K562 (cell line): ENCODE measurements around the gene COQ9. TPM values are rescaled to one million over a fixed set of nuclear protein-coding genes. Genes with fewer than 3 reads are reported as not detected.

Experiments used
- ATAC-seq: fragments of 200-7000 bp; cut with Tn5 transposase; 3 replicates; pipeline ENCODE4 v1.9.1; 2020; ENCODE audit warnings: moderate library complexity
- BruUV-seq: library from RNA; stranded (reverse); fragments of 400-500 nt; replicated peaks from 2 replicates; lab custom pipeline; 2021; lab: Mats Ljungman, UMichigan
- CTCF ChIA-PET: fragments of 300-600 bp; formaldehyde crosslinking; extraction: SDS; loops from one replicate; lab custom pipeline; 2021; ENCODE audit warnings: low intra/inter-chr PET ratio; lab: Yijun Ruan, JAX
- POLR2A ChIA-PET: fragments of 300-600, 350-650 bp; sonication (Branson Sonifier 250); formaldehyde crosslinking; extraction: SDS; loops from one replicate; lab custom pipeline; 2021; ENCODE audit warnings: antibody characterized with exemption, inconsistent platforms; lab: Yijun Ruan, JAX
- DNase-seq, 4 experiments: peaks; one replicate each; pipeline versions ENCODE4 v3.0.0 to v3.0.0-alpha.2; 2011 to 2018; ENCODE audit warnings: low spot score in 3 of 4, mixed read lengths in 3 of 4; ENCODE audit errors: extremely low read depth in 1 of 4
- FAIRE-seq: peaks from 2 replicates; lab custom pipeline; 2011; peaks lifted over from hg19 to GRCh38; lab: Jason Lieb, UNC
- H2AFZ ChIP-seq: 2 replicates; pipeline ENCODE4 v1.6.0; 2011; ENCODE audit warnings: low read depth, low read length, control low read depth, inconsistent platforms
- H3K27ac ChIP-seq: fragments of 200-600 bp; 3 replicates; pipeline ENCODE4 v1.8.0; 2011; ENCODE audit warnings: low read depth, mild to moderate bottlenecking, control low read depth, inconsistent platforms, low read length, moderate library complexity, mixed read lengths; ENCODE audit errors: extremely low read depth
- H3K27me3 ChIP-seq, 2 experiments: fragments of 300-600 bp in 1 of 2; 2 replicates in 1 of 2; 3 replicates in 1 of 2; pipeline versions ENCODE4 v1.6.0 to v1.8.0; 2011; ENCODE audit warnings: inconsistent platforms in 2 of 2, low read length in 2 of 2, mild to moderate bottlenecking in 1 of 2, mixed read lengths in 1 of 2, moderate library complexity in 1 of 2; ENCODE audit not compliant: control insufficient read depth in 2 of 2, insufficient read depth in 2 of 2
- H3K36me3 ChIP-seq: fragments of 300-600 bp; 3 replicates; pipeline ENCODE4 v1.8.0; 2011; ENCODE audit warnings: mild to moderate bottlenecking, low read length, inconsistent platforms; ENCODE audit not compliant: control insufficient read depth, insufficient read depth
- H3K4me1 ChIP-seq, 2 experiments: fragments of 200-600 bp in 1 of 2; replicated peaks in 1 of 2; 2 replicates in 1 of 2; 3 replicates in 1 of 2; pipeline versions ENCODE4 v1.5.1 to v1.8.0; 2011; ENCODE audit warnings: inconsistent platforms in 2 of 2, low read length in 2 of 2, mild to moderate bottlenecking in 1 of 2, mixed read lengths in 1 of 2, moderate library complexity in 1 of 2; ENCODE audit not compliant: control insufficient read depth in 2 of 2, insufficient read depth in 2 of 2
- H3K4me2 ChIP-seq: 2 replicates; pipeline ENCODE4 v1.6.1; 2011; ENCODE audit warnings: low read length, control low read depth, inconsistent platforms, mixed read lengths; ENCODE audit not compliant: insufficient read depth
- H3K4me3 ChIP-seq: fragments of 200-600 bp; sonication (generic), shearing (Covaris generic); 2 replicates; pipeline ENCODE4 v1.5.1; 2016; ENCODE audit warnings: control low read depth, inconsistent platforms
- H3K79me2 ChIP-seq: fragments of 200-600 bp; 3 replicates; pipeline ENCODE4 v1.8.0; 2011; ENCODE audit warnings: low read length, inconsistent platforms; ENCODE audit not compliant: control insufficient read depth, insufficient read depth
- H3K9ac ChIP-seq, 2 experiments: 2 replicates each; pipeline versions ENCODE4 v1.6.0 to v1.6.1; 2011; ENCODE audit warnings: low read depth in 2 of 2, low read length in 2 of 2, control low read depth in 1 of 2, inconsistent platforms in 1 of 2, mild to moderate bottlenecking in 1 of 2, mixed read lengths in 1 of 2; ENCODE audit not compliant: insufficient read depth in 1 of 2
- H3K9me1 ChIP-seq: one replicate; pipeline ENCODE4 v1.6.0; 2011; ENCODE audit warnings: inconsistent platforms, mild to moderate bottlenecking, low read length, moderate library complexity; ENCODE audit not compliant: control insufficient read depth, insufficient read depth
- H3K9me3 ChIP-seq: replicated peaks from 2 replicates; pipeline ENCODE4 v1.5.1; 2011; ENCODE audit warnings: low read depth, low read length, inconsistent platforms; ENCODE audit not compliant: control insufficient read depth, insufficient read depth
- H4K20me1 ChIP-seq: replicated peaks from 2 replicates; pipeline ENCODE4 v1.6.1; 2011; ENCODE audit warnings: low read length, inconsistent platforms, mixed read lengths; ENCODE audit not compliant: control insufficient read depth, insufficient read depth
- CAMTA2 ChIP-seq: fragments of 250-450 bp; sonication (Bioruptor Pico); conservative IDR thresholded peaks from 2 replicates; pipeline ENCODE4 v1.5.1; 2022
- CEBPB ChIP-seq: fragments of 450-650 bp; IDR thresholded peaks from 2 replicates; pipeline ENCODE4 v1.6.1; 2016; ENCODE audit warnings: missing genetic modification characterization, missing compliant biosample characterization
- GABPB2 ChIP-seq: fragments of 250-450 bp; sonication (Bioruptor Pico); conservative IDR thresholded peaks from 2 replicates; pipeline ENCODE4 v1.5.1; 2021; ENCODE audit warnings: mild to moderate bottlenecking
- GTF2A2 ChIP-seq: IDR thresholded peaks from 2 replicates; pipeline ENCODE4 v1.6.1; 2016; ENCODE audit warnings: mild to moderate bottlenecking, missing genetic modification characterization, missing compliant biosample characterization
- HDAC2 ChIP-seq: fragments of 450-650 bp; IDR thresholded peaks from 2 replicates; pipeline ENCODE4 v1.6.1; 2016; ENCODE audit warnings: mild to moderate bottlenecking
- KDM2B ChIP-seq: fragments of 250-450 bp; sonication (Bioruptor Pico); IDR thresholded peaks from 2 replicates; pipeline ENCODE4 v1.8.0; 2021; ENCODE audit warnings: mild to moderate bottlenecking, moderate library complexity
- MTA1 ChIP-seq: fragments of 450-650 bp; IDR thresholded peaks from 2 replicates; pipeline ENCODE4 v1.6.1; 2017; ENCODE audit warnings: borderline replicate concordance
- NFATC3 ChIP-seq: fragments of 450-650 bp; IDR thresholded peaks from 2 replicates; pipeline ENCODE4 v1.6.1; 2017; ENCODE audit warnings: mild to moderate bottlenecking
- NR2F6 ChIP-seq: fragments of 450-650 bp; formaldehyde crosslinking; IDR thresholded peaks from 2 replicates; pipeline ENCODE4 v1.4.0; 2020; ENCODE audit warnings: mild to moderate bottlenecking
- PREB ChIP-seq: sonication (generic); formaldehyde crosslinking; IDR thresholded peaks from 2 replicates; pipeline ENCODE4 v1.8.1; 2023; ENCODE audit warnings: mild to moderate bottlenecking, missing genetic modification reagents
- SFPQ ChIP-seq: fragments of 200-400 bp; formaldehyde crosslinking; IDR thresholded peaks from 2 replicates; pipeline ENCODE4 v1.6.1; 2017; ENCODE audit warnings: mild to moderate bottlenecking, low read depth, low read length, moderate library complexity
- SREBF2 ChIP-seq: sonication (generic); formaldehyde crosslinking; IDR thresholded peaks from 2 replicates; pipeline ENCODE4 v1.4.0; 2020; ENCODE audit warnings: mild to moderate bottlenecking, missing genetic modification reagents
- TBP ChIP-seq: optimal IDR thresholded peaks from 2 replicates; pipeline ENCODE3; 2011; ENCODE audit warnings: low read depth, low read length, improper control_type of control experiment
- U2AF2 ChIP-seq: fragments of 200-400 bp; formaldehyde crosslinking; optimal IDR thresholded peaks from 2 replicates; pipeline ENCODE3; 2017; ENCODE audit warnings: low read depth, mild to moderate bottlenecking, low read length
- ZNF584 ChIP-seq: fragments of 200-800 bp; sonication (Bioruptor generic); IDR thresholded peaks from 2 replicates; pipeline ENCODE4 v1.6.1; 2016; ENCODE audit warnings: low read depth, mild to moderate bottlenecking, missing genetic modification characterization, missing compliant biosample characterization
- WGBS: fragments of 100-300 bp; shearing (Covaris generic); methylation state at CpG from one replicate; pipeline ENCODE4 v1.1.6; 2016; ENCODE audit warnings: low coverage, mixed read lengths; ENCODE audit not compliant: insufficient coverage; ENCODE audit errors: missing lambda C conversion rate; 5-methylcytosine and 5-hydroxymethylcytosine counted together
- in situ Hi-C: fragments of 300-500 bp; cut with MboI; formaldehyde crosslinking; loops from 4 replicates; pipeline ENCODE4 v1.15.0; 2018; ENCODE audit warnings: inconsistent platforms, mixed read lengths
- intact Hi-C: fragments of 100-400 bp; cut with micrococcal nuclease; formaldehyde crosslinking; loops from 2 replicates; pipeline ENCODE4 v1.14.2; 2022
- polyA plus RNA-seq, 8 experiments: library from polyadenylated mRNA; depleted of rRNA in 4 of 8; stranded (reverse) in 5 of 8; unstranded in 3 of 8; fragments of >200 nt; fragmentation: Nextera tagmentation in 2 of 8; fragmentation: Illumina TruSeq in 1 of 8; extraction: Ambion mirVana in 2 of 8; extraction: Trizol in 1 of 8; gene quantifications; 2 replicates each; pipeline versions ENCODE4 v1.2.1 to v1.2.3, GENCODE V29; 2011 to 2014; ENCODE audit warnings: inconsistent platforms in 1 of 8, missing spikeins in 1 of 8
- total RNA-seq, 7 experiments: library from RNA; depleted of rRNA in 6 of 7; stranded (reverse); fragments of >200 nt in 6 of 7; fragmentation: Illumina TruSeq in 2 of 7; extraction: Trizol in 2 of 7; gene quantifications; 2 replicates each; pipeline versions ENCODE4 v1.2.1 to v1.2.3, GENCODE V29; 2011 to 2021; ENCODE audit warnings: low replicate concordance in 1 of 7

The COQ9 gene
- total and polyA plus RNA-seq, 9 of the 15 experiments (the other 6 are each of a cell fraction or from before 2014, with no cell fraction given) = 35.0 to 139 (median 71.4) TPM

- TF ChIP-seq GTF2A2 (tag) (no peak), MTA1 (no peak), TBP (no peak), GABPB2 (no peak), NFATC3 (no peak)
- no peaks in the 10 kb centered on the region for H3K79me2 ChIP-seq
- H3K4me3 ChIP-seq = no peak overlapping the region
- BruUV-seq = no TSS peak
- intact Hi-C loops (no loop called here), in situ Hi-C loops (no loop called here)
- no peak overlapping the region for H3K4me2 ChIP-seq
- no peak for DNase-seq
- H3K27me3 ChIP-seq = peaks cover 0 to 31% of the 10 kb centered on the region in 2 experiments; a peak in 3 of 5 replicates
- no peaks in the 10 kb centered on the region for H3K9me1 ChIP-seq
- WGBS = 7% methylated on average over 5 of the region's 5 CpGs
- ATAC-seq = no peak
- FAIRE-seq = no peak
- H3K4me1 ChIP-seq = peaks cover 8 to 10% of the 10 kb centered on the region in 2 experiments; a peak in 4 of 5 replicates
- no peaks in the 10 kb centered on the region for H3K9me3 ChIP-seq
- H3K9ac ChIP-seq = no peak overlapping the region
- no peak overlapping the region for H3K27ac ChIP-seq
- ChIA-PET CTCF (no interaction called here), POLR2A (no interaction called here)
- H4K20me1 ChIP-seq = no peaks in the 10 kb centered on the region
- H2AFZ ChIP-seq = no peak overlapping the region
- no peaks in the 10 kb centered on the region for H3K36me3 ChIP-seq
These were observed 57.2 kb downstream of the COQ9 start for GRCh38 chr16:57504491-57504890.

- ATAC-seq = no peak
- no peak overlapping the region for H3K4me2 ChIP-seq
- H3K4me3 ChIP-seq = no peak overlapping the region
- no peaks in the 10 kb centered on the region for H3K36me3 ChIP-seq
- no peak overlapping the region for H3K27ac ChIP-seq
- no peaks in the 10 kb centered on the region for H3K9me1 ChIP-seq
- H3K9ac ChIP-seq = no peak overlapping the region
- peaks cover 0 to 31% of the 10 kb centered on the region in 2 experiments; a peak in 3 of 5 replicates for H3K27me3 ChIP-seq
- H3K4me1 ChIP-seq = peaks cover 8 to 10% of the 10 kb centered on the region in 2 experiments; a peak in 4 of 5 replicates
- H4K20me1 ChIP-seq = 0 out of 2 replicates have a peak, but pooled peaks cover 3% of the 10 kb centered on the region
- H2AFZ ChIP-seq = no peak overlapping the region
- H3K79me2 ChIP-seq = no peaks in the 10 kb centered on the region
- DNase-seq = no peak
- ChIA-PET POLR2A (interaction anchor here (0.8 kb wide), 1 partner anchor 18 kb away, joined by 4 read pairs; no protein-coding TSS in a partner anchor), CTCF (no interaction called here)
- FAIRE-seq = no peak
- no TSS peak for BruUV-seq
- intact Hi-C loops (no loop called here), in situ Hi-C loops (no loop called here)
- WGBS = 12% methylated on average over 5 of the region's 6 CpGs
- H3K9me3 ChIP-seq = no peaks in the 10 kb centered on the region
- no peak for TF ChIP-seq KDM2B
- no peak for TF ChIP-seq SFPQ
- no peak for TF ChIP-seq CEBPB
- no peak for TF ChIP-seq SREBF2 (CRISPR knock-in tag)
- TF ChIP-seq CAMTA2 (CRISPR knock-in tag) = no peak
- TF ChIP-seq U2AF2 = no peak
- no peak for TF ChIP-seq NR2F6
- TF ChIP-seq NFATC3 = no peak
- no peak for TF ChIP-seq HDAC2
- TF ChIP-seq PREB = no peak
- no peak for TF ChIP-seq ZNF584
These were observed 57.9 kb downstream of the COQ9 start for GRCh38 chr16:57505169-57505568.
